DMS153 treated with DMSO at 0.1 percent for 48 hours (cell line): Measurements from ENCODE around the gene DUSP8.
"Not testable (repeated sequence)": the region's sequence is repeated elsewhere in the genome, so short reads cannot be mapped to it uniquely, and the experiment has no call there.

Experiments
- DNase-seq: peaks from one replicate; lab custom pipeline; 2025; ENCODE audit not compliant: unreplicated experiment; lab: John Stamatoyannopoulos, UW

Gene DUSP8, protein sequence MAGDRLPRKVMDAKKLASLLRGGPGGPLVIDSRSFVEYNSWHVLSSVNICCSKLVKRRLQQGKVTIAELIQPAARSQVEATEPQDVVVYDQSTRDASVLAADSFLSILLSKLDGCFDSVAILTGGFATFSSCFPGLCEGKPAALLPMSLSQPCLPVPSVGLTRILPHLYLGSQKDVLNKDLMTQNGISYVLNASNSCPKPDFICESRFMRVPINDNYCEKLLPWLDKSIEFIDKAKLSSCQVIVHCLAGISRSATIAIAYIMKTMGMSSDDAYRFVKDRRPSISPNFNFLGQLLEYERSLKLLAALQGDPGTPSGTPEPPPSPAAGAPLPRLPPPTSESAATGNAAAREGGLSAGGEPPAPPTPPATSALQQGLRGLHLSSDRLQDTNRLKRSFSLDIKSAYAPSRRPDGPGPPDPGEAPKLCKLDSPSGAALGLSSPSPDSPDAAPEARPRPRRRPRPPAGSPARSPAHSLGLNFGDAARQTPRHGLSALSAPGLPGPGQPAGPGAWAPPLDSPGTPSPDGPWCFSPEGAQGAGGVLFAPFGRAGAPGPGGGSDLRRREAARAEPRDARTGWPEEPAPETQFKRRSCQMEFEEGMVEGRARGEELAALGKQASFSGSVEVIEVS

GRCh38 chr11:1572197-1573076 lies at the start of gene DUSP8:
Gene DUSP8 (minus strand): TSS chr11:1572271. CDS start chr11:1565826, 6,445 bp downstream.
- peak; percentile 53 for DNase-seq

GRCh38 chr11:1619449-1619848 lies 47.4 kb upstream of the DUSP8 start:
- DNase-seq = no peak

GRCh38 chr11:1618231-1618630 lies 46.2 kb upstream of the DUSP8 start:
- DNase-seq = no peak

DNA sequence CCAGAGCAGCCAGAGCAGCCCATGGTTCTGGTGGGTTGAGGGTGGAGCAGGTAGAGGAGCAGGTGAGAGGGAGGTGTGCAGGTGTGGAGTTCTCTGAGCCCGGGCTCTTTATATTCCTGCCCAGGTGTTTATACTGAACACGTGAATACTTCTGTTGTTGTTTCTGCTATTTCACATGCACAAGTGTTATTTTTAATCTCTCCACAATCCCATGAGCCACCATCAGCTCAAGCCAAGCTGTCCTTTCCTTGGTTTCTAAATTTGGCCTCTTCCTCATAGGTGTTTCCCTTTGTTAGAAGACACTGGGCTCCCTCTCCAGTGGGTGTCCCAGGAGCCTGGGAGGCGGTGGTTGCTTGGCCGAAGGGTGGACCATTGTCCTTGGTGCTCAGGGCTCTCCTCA lies 36.3 kb upstream of the DUSP8 start, which contains the start of gene KRTAP5-3:
Gene KRTAP5-3 (minus strand): TSS at position 101 of the 400 bp plus-strand sequence. CDS start 78 bp downstream, at position 23.
- no peak for DNase-seq

- DNase-seq = not testable (repeated sequence)
These were observed 35.8 kb upstream of the DUSP8 start for GRCh38 chr11:1607901-1608300.

DNA sequence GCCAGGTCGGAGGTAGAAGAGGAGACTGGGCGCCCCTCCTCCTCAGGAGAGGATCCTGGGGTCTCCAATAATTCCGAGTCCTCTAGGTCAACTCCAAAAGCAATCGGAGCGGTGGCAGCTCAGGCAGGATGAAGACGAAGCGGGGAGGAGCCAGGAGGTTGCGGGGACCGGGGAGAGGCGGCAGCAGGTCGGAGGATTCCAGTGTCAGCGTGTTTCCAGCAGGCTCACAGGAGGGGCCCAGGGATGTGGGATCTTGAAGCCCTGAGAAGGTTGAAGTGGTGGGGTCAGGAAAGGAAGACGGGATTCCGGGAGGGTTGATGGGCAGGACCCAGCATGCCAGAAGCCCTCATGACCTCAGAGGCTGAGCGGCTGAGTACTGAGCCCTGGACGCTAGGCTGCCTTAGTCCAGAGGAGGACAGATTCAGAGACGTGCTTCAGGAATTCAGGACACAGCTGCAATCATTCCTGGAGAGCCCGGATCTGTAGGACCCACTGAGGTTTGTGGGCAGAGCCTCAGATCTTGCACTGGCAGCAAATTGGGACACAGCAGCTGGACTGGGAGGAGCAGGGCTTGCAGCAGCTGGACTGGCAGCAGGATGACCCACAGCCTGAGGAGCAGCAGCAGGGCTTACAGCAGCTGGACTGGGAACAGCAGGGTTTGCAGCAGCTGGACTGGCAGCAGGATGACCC lies 35.2 kb upstream of the DUSP8 start:
- DNase-seq = not testable (repeated sequence)

GRCh38 chr11:1605923-1606322 lies 33.9 kb upstream of the DUSP8 start:
- DNase-seq = not testable (repeated sequence)

DNA sequence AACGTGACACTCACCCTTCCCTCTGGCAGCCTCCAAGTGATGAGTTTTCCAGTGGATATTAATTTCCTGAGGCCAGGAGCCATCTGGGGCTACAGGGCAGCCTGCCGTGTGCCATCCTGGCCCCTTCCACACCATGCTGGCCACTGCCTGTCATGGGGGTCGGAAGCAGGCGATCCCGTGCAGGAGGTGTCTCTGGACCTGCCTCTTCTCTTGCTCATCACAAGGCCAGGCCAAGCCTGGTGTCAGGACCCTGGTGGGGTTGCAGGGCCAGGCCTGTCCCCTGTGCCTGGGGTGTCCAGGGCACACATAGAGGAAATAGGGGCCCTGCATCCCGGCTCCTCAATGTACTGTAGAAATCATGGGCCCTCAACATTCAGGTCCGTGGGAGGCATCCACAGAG lies 32.6 kb upstream of the DUSP8 start:
- DNase-seq = no peak

- DNase-seq = no peak
These were observed 32.1 kb upstream of the DUSP8 start for GRCh38 chr11:1604181-1604580.

DNA sequence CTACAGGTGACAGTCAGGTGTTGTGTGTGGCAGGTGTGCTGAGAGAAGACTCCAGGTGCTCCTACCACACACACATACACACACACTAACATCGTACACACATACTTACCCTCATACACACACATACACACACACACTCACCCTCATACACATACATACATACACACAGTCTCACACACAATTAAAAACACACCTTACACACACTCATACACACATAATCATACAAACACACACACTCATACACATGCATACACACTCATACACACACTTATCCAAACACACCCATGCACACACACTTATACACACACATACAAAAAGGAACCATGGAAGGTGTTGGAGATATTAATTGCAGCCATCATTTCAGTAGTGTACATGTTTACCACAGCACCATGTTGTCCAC lies 31.6 kb upstream of the DUSP8 start:
- DNase-seq = no peak

- not testable (repeated sequence) for DNase-seq
These were observed 29.6 kb upstream of the DUSP8 start for GRCh38 chr11:1601663-1602062.

DNA sequence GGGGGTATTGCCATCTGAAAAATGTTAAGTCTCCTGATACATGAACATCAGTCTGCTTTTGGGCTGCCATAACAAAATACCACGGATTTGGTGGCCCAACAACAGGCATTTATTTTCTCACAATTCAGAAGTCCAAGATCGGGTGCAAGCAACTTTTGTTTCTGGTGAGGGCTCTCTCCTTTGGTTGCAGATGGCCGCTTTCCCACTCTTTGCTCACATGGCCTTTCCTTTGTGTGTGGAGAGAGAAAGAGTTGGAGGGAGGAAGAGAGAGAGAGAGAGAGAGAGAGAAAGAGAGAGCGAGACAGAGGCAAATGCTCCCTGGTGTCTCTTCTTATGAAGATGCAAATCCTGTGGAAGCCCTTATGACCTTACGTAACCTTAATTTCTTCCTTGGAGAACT lies 28.6 kb upstream of the DUSP8 start:
- no peak for DNase-seq

- DNase-seq = no peak
These were observed 26.7 kb upstream of the DUSP8 start for GRCh38 chr11:1598816-1599215.

GRCh38 chr11:1598406-1598805 lies 26.3 kb upstream of the DUSP8 start:
- DNase-seq = not testable (repeated sequence)

GRCh38 chr11:1597994-1598380 lies 25.9 kb upstream of the DUSP8 start, which contains the start of gene KRTAP5-2:
Gene KRTAP5-2 (minus strand): TSS chr11:1598294. CDS start chr11:1598250, 44 bp downstream.
- DNase-seq = no peak

- no peak for DNase-seq
These were observed 25.4 kb upstream of the DUSP8 start for GRCh38 chr11:1597331-1597993.

GRCh38 chr11:1596576-1597121 lies 24.6 kb upstream of the DUSP8 start:
- not testable (repeated sequence) for DNase-seq

- DNase-seq = not testable (repeated sequence)
These were observed 24.0 kb upstream of the DUSP8 start for GRCh38 chr11:1595994-1596575.

DNA sequence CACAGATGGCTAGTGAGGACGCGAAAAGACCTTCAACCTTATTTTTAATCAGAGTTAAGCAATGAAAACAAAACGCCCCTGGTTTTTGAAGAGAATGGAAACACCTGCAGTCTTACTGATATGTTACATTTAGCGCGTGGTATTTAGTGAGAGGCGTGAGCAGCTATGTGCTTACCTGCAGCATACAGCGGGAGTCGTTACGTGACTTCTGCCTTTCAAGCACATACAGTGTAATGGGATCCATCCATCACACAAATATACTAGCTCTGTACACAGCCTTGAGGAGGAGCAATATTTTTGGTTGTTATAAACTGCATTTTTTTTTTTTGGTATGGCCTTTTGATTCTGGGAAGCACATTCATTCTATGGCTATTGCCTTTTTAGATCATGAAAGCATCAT lies 20.6 kb upstream of the DUSP8 start:
- no peak for DNase-seq
